HUDEP-2 (cell line): Measurements from ENCODE around the gene FAM120A.

ENCODE experiments used
- DNase-seq, 76 experiments: peaks; one replicate each; lab custom pipeline; 2025; ENCODE audit not compliant: unreplicated experiment in 76 of 76; lab: John Stamatoyannopoulos, UW

Gene FAM120A

DNA sequence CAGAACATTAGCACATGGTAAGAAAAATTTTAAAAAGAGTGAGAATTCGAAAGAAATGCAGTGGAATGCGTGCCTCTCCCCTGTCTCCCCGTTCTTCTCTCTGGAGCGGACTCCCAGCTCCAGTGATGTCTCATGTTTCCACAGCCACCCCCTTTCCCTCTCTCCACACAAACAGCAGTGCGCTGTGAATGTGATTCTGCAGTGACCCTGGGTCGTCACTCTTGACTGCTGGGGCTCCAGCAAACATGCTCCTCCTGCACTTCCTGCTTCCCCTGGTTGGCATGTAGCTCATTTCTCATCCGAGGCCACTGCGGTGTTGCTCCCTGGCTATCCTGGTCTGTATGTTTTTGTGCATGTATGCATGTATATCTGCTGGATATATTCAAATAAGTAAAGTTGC, 138.2 kb downstream of the FAM120A start:
- no peak for DNase-seq

DNA sequence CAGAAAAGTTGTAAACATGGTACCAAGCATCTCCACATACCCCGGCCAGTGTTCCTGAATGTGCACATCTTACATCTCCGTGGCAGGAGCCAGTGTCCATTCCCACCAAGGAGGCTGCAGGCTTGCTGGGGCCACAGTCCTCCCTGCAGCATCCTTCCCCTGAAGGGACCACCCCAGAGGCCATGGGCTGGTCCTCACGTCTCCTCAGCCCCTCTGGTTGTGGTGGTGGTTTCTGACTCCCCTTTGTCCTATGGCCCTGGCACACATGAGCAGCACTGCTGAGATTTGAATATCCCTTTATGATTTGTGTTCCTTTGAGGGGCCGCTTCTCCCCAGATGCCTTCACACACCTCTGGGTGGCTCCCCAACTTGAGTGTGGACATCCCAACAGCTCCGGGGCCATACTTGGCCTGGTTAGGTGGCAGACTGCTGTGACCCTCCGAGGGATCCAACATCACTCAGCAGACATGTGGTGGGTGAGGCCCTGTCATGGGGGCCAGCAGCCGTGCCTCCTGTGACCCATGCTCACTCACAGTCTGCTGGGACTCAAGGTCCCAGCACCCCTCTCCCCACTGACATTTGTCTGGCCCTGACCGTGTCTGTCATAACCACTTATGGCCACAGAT, 139.2 kb downstream of the FAM120A start:
- no peak for DNase-seq

DNA sequence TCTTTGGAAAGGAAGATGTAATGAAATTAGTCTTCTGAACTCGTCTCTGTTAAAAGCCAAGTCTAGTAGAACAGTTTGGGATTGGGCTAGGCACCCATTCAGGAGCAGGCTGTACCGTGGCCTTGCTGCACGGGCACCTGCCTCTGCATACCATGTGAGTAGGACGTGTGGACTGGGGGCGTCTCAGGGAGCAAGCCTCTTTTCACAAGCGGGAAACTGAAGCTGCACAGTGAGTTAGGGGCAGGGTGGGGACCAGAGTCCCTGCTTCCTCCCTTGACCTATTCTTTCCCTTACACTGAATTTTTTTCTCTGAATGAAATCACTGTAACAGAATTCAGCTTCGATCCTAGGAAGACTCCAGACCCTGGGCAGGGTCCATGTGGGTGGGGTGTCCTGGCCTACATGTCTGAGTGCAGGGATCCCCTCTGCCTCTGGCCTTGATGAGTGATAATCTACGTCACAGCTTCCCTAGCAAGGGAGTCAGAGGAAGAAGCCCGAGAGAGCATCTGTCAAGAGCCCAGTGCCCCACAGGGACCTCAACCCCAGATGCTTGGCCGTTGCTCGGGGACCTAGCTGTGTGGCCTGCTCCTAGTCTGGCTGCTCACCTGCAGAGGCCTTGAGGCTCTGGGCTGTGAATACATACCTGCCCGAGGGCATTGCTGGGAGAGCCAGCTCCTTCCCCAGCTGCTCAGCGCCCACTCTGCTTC, 140.0 kb downstream of the FAM120A start:
- DNase-seq, result no peak

DNA sequence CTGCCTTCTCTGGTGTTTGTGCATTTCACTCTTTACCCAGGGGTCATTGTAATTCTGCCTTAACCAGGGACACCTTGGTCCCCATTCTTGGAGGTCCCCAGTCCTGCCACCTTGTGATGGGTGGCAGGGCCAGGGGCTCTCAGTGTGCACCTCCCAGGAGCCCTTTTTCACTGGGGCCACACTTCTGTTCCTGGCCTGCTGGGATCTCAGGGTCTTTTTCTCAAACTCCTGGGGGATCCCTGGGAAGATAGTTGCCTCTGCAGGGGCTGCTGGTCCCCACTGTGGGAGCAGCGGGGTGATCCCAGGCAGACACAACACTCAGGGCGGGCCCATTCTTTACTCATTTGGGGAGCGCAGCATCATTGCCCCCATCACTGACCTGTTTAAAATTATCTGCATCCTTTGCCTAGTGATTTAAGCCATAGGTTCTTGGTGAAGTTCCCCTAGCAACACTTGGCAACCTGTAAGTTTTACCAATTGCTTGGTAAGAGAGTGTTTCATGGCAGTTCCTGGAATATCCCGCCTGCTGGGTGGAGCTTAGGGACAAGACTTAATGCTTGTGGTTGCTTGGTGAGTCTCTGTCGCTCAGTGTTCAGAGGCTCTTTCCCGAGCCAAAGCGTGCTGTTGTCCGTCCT, 140.6 kb downstream of the FAM120A start:
- no peak for DNase-seq

DNA sequence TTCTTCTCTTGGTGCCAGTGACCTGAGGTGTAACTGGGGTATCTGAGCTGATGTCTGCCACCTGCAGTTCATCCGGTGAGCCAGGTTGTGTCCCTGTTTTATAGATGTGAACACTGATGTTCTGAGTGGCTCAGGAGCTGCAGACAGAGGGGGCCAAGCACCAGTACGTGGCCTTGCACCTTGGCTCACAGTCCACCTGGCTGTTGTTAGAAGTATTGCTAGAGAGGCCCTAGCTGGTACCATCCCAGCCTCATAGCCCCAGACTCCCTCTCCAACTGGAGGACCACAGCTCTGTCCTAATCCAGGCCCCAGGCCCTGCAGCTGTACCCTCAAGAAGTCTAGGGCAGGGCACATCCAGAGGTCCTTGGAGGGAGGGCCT, 141.1 kb downstream of the FAM120A start:
- peak in 6 of 76 experiments; percentile 4 to 21 (median 7) for DNase-seq

DNA sequence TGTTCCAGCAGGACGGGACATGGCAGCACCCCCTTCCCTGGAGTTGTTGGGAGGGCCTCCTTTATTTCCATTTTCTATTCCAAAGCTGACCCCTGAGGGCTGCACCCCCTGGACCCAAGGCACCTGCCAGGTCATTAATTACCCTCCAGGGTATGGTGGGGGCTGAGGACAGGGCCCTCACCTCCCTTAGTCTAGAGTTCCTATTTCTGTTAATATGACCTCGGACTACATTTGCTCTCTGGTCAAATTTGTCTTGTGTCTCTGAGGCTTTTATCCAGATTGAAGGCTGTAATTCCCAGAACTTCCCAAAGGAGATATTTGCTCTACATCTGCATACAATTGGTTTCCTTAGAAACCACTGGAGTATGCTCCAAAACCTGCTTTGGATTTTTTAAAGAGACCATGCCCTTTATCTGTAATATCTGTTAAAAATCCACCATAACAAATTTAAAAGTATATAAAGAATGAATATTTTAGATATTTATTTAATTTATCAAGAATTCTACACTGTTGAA, 141.7 kb downstream of the FAM120A start:
- DNase-seq, result no peak

GRCh38 chr9:93594041-93594756, 142.7 kb downstream of the FAM120A start:
- peak in 70 of 76 experiments; percentile 12 to 82 (median 62) for DNase-seq

DNA sequence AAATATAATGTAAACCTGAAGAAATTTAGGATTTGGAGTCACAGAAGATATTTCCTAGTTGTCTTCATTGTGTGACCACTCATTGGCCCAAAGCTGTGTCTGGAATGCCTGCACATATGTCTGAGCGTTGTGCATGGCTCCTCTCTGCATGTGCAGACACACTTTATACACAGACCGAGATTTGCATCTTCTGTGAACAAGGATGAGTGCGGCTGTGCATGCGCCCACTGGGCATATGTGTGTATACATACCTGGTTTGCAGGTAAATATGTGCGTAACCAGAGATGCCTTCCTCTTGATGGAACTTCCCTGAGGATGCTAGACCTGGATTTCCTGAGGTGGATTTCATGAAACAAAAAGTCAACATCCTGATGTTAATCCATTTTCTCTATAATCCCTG, 144.0 kb downstream of the FAM120A start:
- no peak for DNase-seq

DNA sequence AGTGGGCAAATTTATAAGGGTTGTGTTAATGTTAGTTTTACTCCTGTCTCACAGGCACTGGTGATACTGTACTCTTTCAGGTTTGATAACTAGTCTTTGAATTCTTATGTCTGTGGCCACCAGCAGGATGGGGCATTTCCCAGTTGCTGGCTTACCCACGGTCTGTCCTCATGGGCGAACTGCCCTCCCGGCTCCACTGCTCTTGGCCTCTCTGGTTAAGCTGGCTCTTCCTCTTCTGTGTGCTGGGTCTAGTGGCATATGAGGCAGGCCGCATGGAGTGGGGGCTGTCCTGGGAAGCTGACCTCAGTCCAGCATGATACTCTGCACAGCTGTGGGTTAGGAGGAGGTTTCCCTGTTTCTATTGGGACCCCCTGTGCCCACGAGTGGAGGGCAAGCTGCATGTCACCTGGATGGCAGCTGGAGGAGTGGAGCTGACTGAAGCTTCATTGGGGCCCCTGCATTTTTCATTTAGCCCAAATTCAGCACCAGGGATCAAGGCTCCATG, 144.4 kb downstream of the FAM120A start:
- no peak for DNase-seq

DNA sequence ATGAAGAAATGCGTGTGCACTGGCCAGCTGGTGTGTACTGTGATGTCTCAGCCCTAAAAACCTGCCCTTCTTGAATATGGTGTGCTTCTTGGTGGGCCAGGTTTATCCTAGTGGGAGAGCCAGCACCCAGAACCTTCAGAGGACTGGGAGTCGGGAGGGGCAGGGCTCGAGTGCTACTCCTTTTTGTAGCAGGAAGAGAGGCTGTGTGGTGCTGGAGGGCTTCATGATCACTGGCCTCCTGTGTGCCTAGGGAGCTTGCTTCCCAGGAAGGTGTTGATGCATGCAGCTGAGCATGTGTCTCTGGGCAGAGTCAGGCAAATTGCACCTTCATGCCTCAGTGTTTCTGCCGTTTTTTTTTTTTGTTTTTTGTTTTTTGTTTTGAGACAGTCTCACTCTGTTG, 144.9 kb downstream of the FAM120A start:
- no peak for DNase-seq

GRCh38 chr9:93597142-93597706, 145.7 kb downstream of the FAM120A start:
- DNase-seq, result no peak

GRCh38 chr9:93597871-93598646, 146.6 kb downstream of the FAM120A start:
- no peak for DNase-seq

DNA sequence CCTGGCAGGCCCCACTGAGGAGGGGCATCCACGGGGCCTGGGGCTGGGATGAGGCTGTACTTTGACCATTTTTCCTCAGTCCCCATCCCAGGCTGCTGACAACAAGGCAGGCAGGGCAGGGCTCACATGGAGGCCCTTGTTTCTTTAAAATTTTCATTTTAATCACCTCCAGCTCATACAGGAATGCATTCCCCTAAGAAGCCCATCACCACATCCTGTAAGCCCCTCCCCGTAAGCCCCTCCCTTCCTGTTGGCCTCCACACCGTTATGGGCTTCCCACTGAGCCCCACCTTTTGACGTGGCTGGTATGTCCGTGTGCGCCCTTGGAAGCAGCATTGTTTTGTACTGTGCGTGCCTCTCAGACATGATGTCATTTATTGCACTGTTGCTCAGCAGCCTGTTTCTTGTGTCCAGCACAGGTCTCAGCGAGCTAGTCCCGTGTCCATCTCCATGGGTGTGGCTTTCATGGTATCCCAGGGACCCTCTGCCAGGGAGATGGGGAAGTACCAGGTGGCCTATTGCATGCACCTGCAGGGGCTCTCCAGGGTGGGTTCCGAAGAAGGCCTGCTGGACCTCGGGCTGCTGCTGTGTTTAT, 147.3 kb downstream of the FAM120A start:
- no peak for DNase-seq

DNA sequence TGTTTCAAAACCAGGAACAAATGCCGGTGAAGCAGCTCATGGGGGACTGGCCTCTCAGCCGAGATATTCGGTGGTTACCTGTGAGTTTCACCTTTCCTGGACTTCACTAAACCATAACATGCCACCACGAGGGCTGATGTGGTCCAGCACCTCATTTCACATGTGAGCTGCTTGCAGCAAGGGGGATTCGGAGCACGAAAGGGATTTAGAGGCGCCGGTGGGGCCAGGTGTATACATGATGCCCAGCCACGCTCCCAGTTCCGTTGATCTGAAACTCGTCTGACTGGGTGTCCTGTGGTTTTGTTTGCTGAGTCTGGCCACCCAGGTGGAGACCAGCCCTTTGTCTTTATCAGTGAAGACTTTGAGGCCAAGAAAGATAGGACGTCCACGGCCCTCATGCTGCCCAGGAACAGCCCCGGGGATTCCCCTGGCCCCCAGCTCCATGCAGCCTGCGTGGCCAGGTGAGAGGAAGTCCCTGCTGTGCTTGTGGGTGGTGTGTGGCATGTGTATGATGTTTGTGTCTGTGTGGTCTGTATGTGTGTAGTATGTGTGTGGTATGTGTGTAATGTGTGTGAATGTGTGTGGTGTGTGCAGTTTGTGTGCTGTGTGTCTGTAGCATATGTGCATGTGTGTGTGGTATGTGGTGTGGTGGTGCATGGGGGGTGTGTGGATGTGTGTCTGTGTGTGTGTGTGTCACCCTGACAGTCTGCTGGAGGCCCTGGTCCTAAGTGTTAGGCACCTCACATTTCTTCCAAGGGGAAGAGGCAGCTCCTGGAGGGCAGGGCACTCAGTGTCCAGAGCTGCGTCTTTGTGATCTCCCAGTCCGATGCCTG, 148.3 kb downstream of the FAM120A start:
- DNase-seq, result peak in 1 of 76 experiments; percentile 31

DNA sequence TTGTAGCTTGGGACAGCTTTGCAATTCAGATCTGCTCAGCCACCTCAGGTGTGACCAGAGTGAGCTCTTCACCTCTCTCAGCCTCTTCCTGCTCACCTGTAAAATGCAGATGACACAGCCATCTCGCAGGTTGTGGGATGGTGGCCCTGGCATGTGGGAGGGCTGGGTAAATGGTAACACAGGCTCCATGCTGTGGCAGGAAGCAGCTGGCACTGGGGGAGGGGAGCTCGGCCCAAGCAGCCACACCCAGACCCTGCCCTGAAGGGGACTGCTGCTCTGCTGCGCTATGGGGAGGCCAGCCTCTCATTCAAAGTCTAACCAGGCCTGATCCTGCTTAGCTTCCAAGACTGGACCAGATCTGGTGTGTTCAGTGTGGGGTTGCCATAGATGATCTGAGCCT, 149.0 kb downstream of the FAM120A start:
- DNase-seq, result peak in 49 of 76 experiments; percentile 6 to 60 (median 40)

DNA sequence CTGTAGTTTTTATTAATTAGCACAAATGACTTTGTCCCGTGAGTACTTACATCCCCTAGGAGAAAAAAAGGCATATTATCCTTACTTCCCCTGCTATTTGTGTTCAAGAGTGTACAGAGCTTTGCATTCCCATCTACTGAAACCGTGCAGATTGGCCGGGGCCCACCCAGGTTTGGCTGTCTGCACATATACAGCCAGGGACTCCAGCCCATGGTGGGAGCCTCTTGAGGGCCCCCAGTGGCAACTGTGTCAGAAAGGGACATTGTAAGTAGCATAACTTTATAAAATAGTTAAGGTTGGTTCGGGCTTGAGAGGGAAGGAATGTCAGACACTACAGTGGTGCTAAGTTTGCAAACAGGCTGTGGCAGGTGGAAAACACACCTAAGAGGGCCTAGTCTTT, 149.6 kb downstream of the FAM120A start:
- no peak for DNase-seq

DNA sequence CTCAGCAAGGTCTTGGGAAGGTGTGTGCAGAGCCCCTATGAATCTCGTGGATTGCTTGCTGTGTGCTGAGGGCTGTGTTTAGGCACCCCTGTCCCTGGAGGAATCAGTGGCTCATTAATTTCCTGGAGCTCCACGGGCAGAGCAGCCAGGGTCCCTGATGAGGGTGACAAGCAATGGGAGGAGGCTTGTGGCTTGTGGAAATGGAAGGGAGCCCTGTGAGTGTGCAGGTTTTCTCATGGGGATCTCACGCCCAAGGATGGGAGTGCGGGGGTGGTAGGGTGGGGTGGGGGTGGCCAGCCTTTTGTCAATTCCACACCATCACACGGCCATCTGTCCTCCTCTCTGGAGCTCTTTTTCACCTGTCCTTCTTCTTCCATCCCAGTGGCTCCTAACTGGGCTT, 150.2 kb downstream of the FAM120A start:
- DNase-seq, result no peak

DNA sequence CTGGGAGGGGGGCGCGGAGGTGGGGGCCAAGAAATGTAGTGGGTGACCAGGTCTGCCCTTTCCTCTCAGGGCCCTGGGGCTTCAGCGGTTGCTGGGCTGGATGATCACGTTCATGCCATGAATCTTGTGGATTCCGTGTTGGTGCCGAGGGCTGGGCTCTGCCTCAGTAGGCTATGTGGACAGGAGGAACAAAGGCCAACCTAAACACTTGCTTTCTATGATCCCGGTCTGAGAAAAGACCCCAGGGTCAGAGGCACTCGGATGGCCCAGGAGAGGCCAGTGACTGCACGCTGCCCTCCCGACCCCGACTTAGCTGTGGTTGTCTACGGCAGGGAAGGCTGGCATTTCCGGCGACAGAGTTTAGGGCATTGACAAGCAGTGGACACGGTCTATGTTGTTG, 151.5 kb downstream of the FAM120A start:
- no peak for DNase-seq

DNA sequence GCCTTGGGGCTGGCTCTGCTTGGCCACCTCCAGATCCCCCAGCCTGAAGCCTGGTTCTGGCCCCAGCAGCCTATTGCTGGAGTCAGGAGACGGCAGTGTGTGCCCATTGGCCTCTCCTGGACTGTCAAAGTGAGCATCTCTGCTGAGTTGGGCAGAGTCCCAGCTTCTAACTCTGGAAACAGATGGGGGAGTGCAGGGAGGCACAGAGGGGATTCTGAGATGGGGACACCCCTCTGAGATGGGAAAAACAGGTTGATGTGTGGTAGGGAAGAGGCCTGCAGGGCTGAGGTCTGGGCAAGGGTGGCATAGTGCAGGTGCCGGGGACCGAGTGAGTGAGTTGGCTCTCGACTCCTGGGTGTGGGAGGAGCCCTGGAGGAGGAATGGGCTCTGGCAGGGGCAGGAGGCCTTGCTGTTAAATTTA, 152.4 kb downstream of the FAM120A start:
- no peak for DNase-seq
